HepG2 (cell line): Measurements from ENCODE around the gene PTHLH. TPM values are rescaled to one million over a fixed set of nuclear protein-coding genes. Genes with fewer than 3 reads are reported as not detected.

Experiments
- ATAC-seq: fragments of 200-7000 bp; cut with Tn5 transposase; 3 replicates; pipeline ENCODE4 v1.9.1; 2020; ENCODE audit warnings: mild to moderate bottlenecking, moderate library complexity
- BruUV-seq: library from RNA; stranded (reverse); fragments of 400-500 nt; replicated peaks from 2 replicates; lab custom pipeline; 2021; lab: Mats Ljungman, UMichigan
- CTCF ChIA-PET: fragments of 300-600 bp; formaldehyde crosslinking; extraction: SDS; loops from one replicate; lab custom pipeline; 2021; ENCODE audit warnings: low total read pairs, inconsistent platforms, low intra/inter-chr PET ratio; lab: Yijun Ruan, JAX
- POLR2A ChIA-PET: fragments of 350-600 bp; sonication (Branson Sonifier 250); formaldehyde crosslinking; loops from one replicate; lab custom pipeline; 2020; ENCODE audit warnings: antibody characterized with exemption, inconsistent platforms; lab: Yijun Ruan, JAX
- DNase-seq: peaks from one replicate; pipeline ENCODE4 v3.0.0-alpha.2; 2015; ENCODE audit warnings: low spot score
- FAIRE-seq: peaks from 3 replicates; lab custom pipeline; 2011; peaks lifted over from hg19 to GRCh38; lab: Jason Lieb, UNC
- H2AFZ ChIP-seq: one replicate; pipeline ENCODE4 v1.6.1; 2011; ENCODE audit warnings: low read length, inconsistent platforms
- H3K27ac ChIP-seq: fragments of 300-600 bp; 3 replicates; pipeline ENCODE4 v1.8.0; 2011; ENCODE audit warnings: mixed run types, mild to moderate bottlenecking, mixed read lengths, low read length, inconsistent platforms; ENCODE audit not compliant: insufficient read depth; ENCODE audit errors: extremely low read length
- H3K27me3 ChIP-seq, 2 experiments: fragments of 200-600 bp in 1 of 2; 2 replicates in 1 of 2; 3 replicates in 1 of 2; pipeline versions ENCODE4 v1.6.0 to v1.8.0; 2011; ENCODE audit warnings: low read length in 2 of 2, mild to moderate bottlenecking in 2 of 2, moderate library complexity in 2 of 2, inconsistent platforms in 1 of 2; ENCODE audit not compliant: insufficient read depth in 2 of 2, control insufficient read depth in 1 of 2
- H3K36me3 ChIP-seq, 2 experiments: fragments of 200-600 bp in 1 of 2; replicated peaks in 1 of 2; 2 replicates in 1 of 2; 3 replicates in 1 of 2; pipeline versions ENCODE4 v1.5.1 to v1.8.0; 2011; ENCODE audit warnings: low read length in 2 of 2, inconsistent platforms in 1 of 2; ENCODE audit not compliant: insufficient read depth in 2 of 2, control insufficient read depth in 1 of 2
- H3K4me1 ChIP-seq: 2 replicates; pipeline ENCODE4 v1.5.1; 2012; ENCODE audit warnings: low read length, inconsistent platforms; ENCODE audit not compliant: insufficient read depth
- H3K4me2 ChIP-seq: 2 replicates; pipeline ENCODE4 v1.6.0; 2011; ENCODE audit warnings: low read depth, low read length, inconsistent platforms
- H3K4me3 ChIP-seq, 3 experiments: fragments of 200-600 bp in 1 of 3; sonication (generic), shearing (Covaris generic) in 1 of 3; replicated peaks in 1 of 3; 2 replicates each; pipeline ENCODE4 v1.5.1; 2011 to 2016; ENCODE audit warnings: low read length in 3 of 3, inconsistent platforms in 2 of 3, low read depth in 2 of 3, mild to moderate bottlenecking in 2 of 3, control low read depth in 1 of 3, mixed read lengths in 1 of 3; ENCODE audit not compliant: insufficient read depth in 1 of 3
- H3K79me2 ChIP-seq: one replicate; pipeline ENCODE4 v1.6.1; 2011; ENCODE audit warnings: low read length, inconsistent platforms; ENCODE audit not compliant: insufficient read depth
- H3K9ac ChIP-seq: 2 replicates; pipeline ENCODE4 v1.6.0; 2011; ENCODE audit warnings: mild to moderate bottlenecking, low read depth, low read length, inconsistent platforms; ENCODE audit not compliant: insufficient read depth
- H3K9me3 ChIP-seq: 2 replicates; pipeline ENCODE4 v1.5.1; 2012; ENCODE audit warnings: mild to moderate bottlenecking, low read length
- H4K20me1 ChIP-seq: 2 replicates; pipeline ENCODE4 v1.6.0; 2011; ENCODE audit warnings: inconsistent platforms, mild to moderate bottlenecking, low read length, moderate library complexity; ENCODE audit not compliant: insufficient read depth
- CCDC6 ChIP-seq: sonication (generic); formaldehyde crosslinking; IDR thresholded peaks from 2 replicates; pipeline ENCODE4 v1.8.1; 2022; ENCODE audit warnings: mild to moderate bottlenecking, missing genetic modification reagents, moderate library complexity
- HNRNPUL1 ChIP-seq: fragments of 200-400 bp; formaldehyde crosslinking; IDR thresholded peaks from 2 replicates; pipeline ENCODE4 v1.6.1; 2017; ENCODE audit warnings: low read depth, mild to moderate bottlenecking, low read length, moderate library complexity
- MYPOP ChIP-seq: sonication (generic); formaldehyde crosslinking; IDR thresholded peaks from 2 replicates; pipeline ENCODE4 v1.8.1; 2023; ENCODE audit warnings: mild to moderate bottlenecking, moderate library complexity, missing genetic modification reagents
- NFIB ChIP-seq: sonication (generic); formaldehyde crosslinking; IDR thresholded peaks from 2 replicates; pipeline ENCODE4 v1.9.0; 2021; ENCODE audit warnings: missing genetic modification reagents, mild to moderate bottlenecking, borderline replicate concordance
- PRPF4 ChIP-seq: fragments of 200-400 bp; formaldehyde crosslinking; IDR thresholded peaks from 2 replicates; pipeline ENCODE4 v1.6.1; 2016; ENCODE audit warnings: low read length, low read depth; ENCODE audit not compliant: poor library complexity, severe bottlenecking
- RARG ChIP-seq: sonication (generic); formaldehyde crosslinking; IDR thresholded peaks from 2 replicates; pipeline ENCODE4 v1.4.0; 2020; ENCODE audit warnings: low read depth, mild to moderate bottlenecking, missing genetic modification reagents
- SMYD3 ChIP-seq: sonication (generic); formaldehyde crosslinking; IDR thresholded peaks from 2 replicates; pipeline ENCODE4 v1.8.1; 2023; ENCODE audit warnings: mild to moderate bottlenecking, missing genetic modification reagents
- TSC22D2 ChIP-seq: sonication (generic); formaldehyde crosslinking; IDR thresholded peaks from 2 replicates; pipeline ENCODE4 v1.5.1; 2020; ENCODE audit warnings: missing genetic modification reagents, mild to moderate bottlenecking, borderline replicate concordance
- XRCC5 ChIP-seq: fragments of 200-400 bp; formaldehyde crosslinking; optimal IDR thresholded peaks from 2 replicates; pipeline ENCODE3; 2017; ENCODE audit warnings: mild to moderate bottlenecking, low read length
- ZMYM3 ChIP-seq: sonication (generic); formaldehyde crosslinking; IDR thresholded peaks from 2 replicates; pipeline ENCODE4 v1.5.1; 2020; ENCODE audit warnings: mild to moderate bottlenecking, missing genetic modification reagents
- ZNF343 ChIP-seq: sonication (generic); formaldehyde crosslinking; IDR thresholded peaks from 2 replicates; pipeline ENCODE4 v1.4.0; 2020; ENCODE audit warnings: mild to moderate bottlenecking, missing genetic modification reagents
- ZNF562 ChIP-seq: sonication (generic); formaldehyde crosslinking; IDR thresholded peaks from 2 replicates; pipeline ENCODE4 v1.8.0; 2022; ENCODE audit warnings: missing genetic modification reagents, borderline replicate concordance
- ZSCAN21 ChIP-seq: sonication (generic); formaldehyde crosslinking; IDR thresholded peaks from 2 replicates; pipeline ENCODE4 v1.8.0; 2022; ENCODE audit warnings: mild to moderate bottlenecking, missing genetic modification reagents, moderate library complexity, borderline replicate concordance
- WGBS: methylation state at CpG from one replicate; pipeline ENCODE4 v1.1.6; 2017; ENCODE audit warnings: low lambda C conversion rate; 5-methylcytosine and 5-hydroxymethylcytosine counted together
- in situ Hi-C: cut with HindIII; loops from 2 replicates; pipeline ENCODE4 v1.10.0; 2017; ENCODE audit warnings: low pct_unique_long_range_greater_than_20kb; ENCODE audit not compliant: extremely low pct_ligation_motif_present
- intact Hi-C: fragments of 100-400 bp; cut with micrococcal nuclease; formaldehyde crosslinking; loops from one replicate; pipeline ENCODE4 v1.10.0; 2022; ENCODE audit not compliant: unreplicated experiment
- polyA plus RNA-seq, 8 experiments: library from polyadenylated mRNA; depleted of rRNA in 3 of 8; stranded (reverse) in 7 of 8; unstranded in 1 of 8; fragments of >200 nt; fragmentation: Illumina TruSeq in 4 of 8; extraction: Trizol in 4 of 8; gene quantifications; 2 replicates each; pipeline versions ENCODE4 v1.2.1 to v1.2.3, GENCODE V29; 2011 to 2016; ENCODE audit warnings: low read depth in 4 of 8, missing spikeins in 1 of 8, mixed read lengths in 1 of 8; ENCODE audit not compliant: insufficient read depth in 1 of 8
- total RNA-seq, 5 experiments: library from RNA; depleted of rRNA; stranded (reverse); fragments of >200 nt; fragmentation: Illumina TruSeq; extraction: Trizol; gene quantifications; 2 replicates each; pipeline ENCODE4 v1.2.3, GENCODE V29; 2016; ENCODE audit warnings: low read depth in 1 of 5

PTHLH gene
- total and polyA plus RNA-seq, 2 of the 13 experiments (the other 11 are each of a cell fraction or from before 2014, with no cell fraction given), result 0.22 TPM; not detected in 1

- WGBS, result 21% methylated on average over 4 of the region's 4 CpGs
- no peak overlapping the region for H3K4me3 ChIP-seq
- CTCF ChIA-PET, result no interaction called here
- no peak overlapping the region for H3K9ac ChIP-seq
- BruUV-seq, result no TSS peak
- FAIRE-seq, result no peak
- H4K20me1 ChIP-seq, result no peaks in the 10 kb centered on the region
- peaks cover 0 to 1% of the 10 kb centered on the region in 2 experiments; a peak in 1 of 5 replicates for H3K27me3 ChIP-seq
- in situ Hi-C loops (no loop called here), intact Hi-C loops (no loop called here)
- POLR2A ChIA-PET, result no interaction called here
- H3K27ac ChIP-seq, result no peak overlapping the region
- TF ChIP-seq SMYD3 (CRISPR knock-in tag) (no peak), NFIB (CRISPR knock-in tag) (no peak), HNRNPUL1 (no peak), PRPF4 (no peak)
- H3K4me1 ChIP-seq, result no peaks in the 10 kb centered on the region
- no peak overlapping the region for H2AFZ ChIP-seq
- H3K36me3 ChIP-seq, result no peaks in the 10 kb centered on the region
- no peak for ATAC-seq
- no peak for DNase-seq
- H3K4me2 ChIP-seq, result no peak overlapping the region
- H3K79me2 ChIP-seq, result no peaks in the 10 kb centered on the region
- no peaks in the 10 kb centered on the region for H3K9me3 ChIP-seq
Measured at GRCh38 chr12:27999970-28000369, 27.4 kb upstream of the PTHLH start.

- intact Hi-C loops, result no loop called here
- Histone ChIP-seq H3K9me3 (no peaks in the 10 kb centered on the region), H3K27me3 (peaks cover 0 to 1% of the 10 kb centered on the region in 2 experiments; a peak in 1 of 5 replicates), H3K4me1 (no peaks in the 10 kb centered on the region), H3K4me3 (no peak overlapping the region), H3K27ac (no peak overlapping the region), H3K36me3 (no peaks in the 10 kb centered on the region), H3K79me2 (no peaks in the 10 kb centered on the region), H3K9ac (no peak overlapping the region), H4K20me1 (no peaks in the 10 kb centered on the region), H2AFZ (no peak overlapping the region), H3K4me2 (no peak overlapping the region)
- in situ Hi-C loops, result no loop called here
- no peak for ATAC-seq
- POLR2A ChIA-PET, result no interaction called here
- WGBS, result 73% methylated on average over 2 of the region's 2 CpGs
- no peak for FAIRE-seq
- TF ChIP-seq TSC22D2 (no peak), ZSCAN21 (CRISPR knock-in tag) (no peak), ZNF343 (no peak), ZMYM3 (no peak), XRCC5 (no peak), MYPOP (no peak), ZNF562 (CRISPR knock-in tag) (no peak), RARG (no peak), CCDC6 (CRISPR knock-in tag) (no peak)
- no TSS peak for BruUV-seq
- no peak for DNase-seq
- CTCF ChIA-PET, result no interaction called here
Measured at GRCh38 chr12:27999521-27999920, 27.0 kb upstream of the PTHLH start.
